HepG2 (cell line): ENCODE measurements around the gene MYBPC3.

ENCODE experiments used
- DNMT1 ChIP-seq: sonication (generic); formaldehyde crosslinking; IDR thresholded peaks from 2 replicates; pipeline ENCODE4 v1.5.1; 2020; ENCODE audit warnings: mild to moderate bottlenecking, missing genetic modification reagents
- EZH2 ChIP-seq: conservative IDR thresholded peaks from 2 replicates; pipeline ENCODE4 v1.6.1; 2012; ENCODE audit warnings: mild to moderate bottlenecking, low read depth, low read length, moderate library complexity
- KDM4B ChIP-seq: sonication (generic); formaldehyde crosslinking; IDR thresholded peaks from 2 replicates; pipeline ENCODE4 v1.4.0; 2020; ENCODE audit warnings: missing genetic modification reagents
- RAD21 ChIP-seq: fragments of 450-650 bp; formaldehyde crosslinking; IDR thresholded peaks from 2 replicates; pipeline ENCODE4 v1.5.0; 2020; ENCODE audit warnings: mild to moderate bottlenecking
- RFX5 ChIP-seq: IDR thresholded peaks from 2 replicates; pipeline ENCODE4 v1.6.1; 2011; ENCODE audit warnings: low read depth, low read length, improper control_type of control experiment
- RNF2 ChIP-seq: fragments of 450-650 bp; conservative IDR thresholded peaks from 2 replicates; pipeline ENCODE4 v1.6.1; 2016; ENCODE audit warnings: low read depth
- SUZ12 ChIP-seq: fragments of 150-350 bp; IDR thresholded peaks from 2 replicates; pipeline ENCODE4 v1.6.1; 2014; ENCODE audit warnings: low read depth, low read length
- ZFP41 ChIP-seq: sonication (generic); formaldehyde crosslinking; IDR thresholded peaks from 2 replicates; pipeline ENCODE4 v1.4.0; 2020; ENCODE audit warnings: mild to moderate bottlenecking, missing genetic modification reagents, borderline replicate concordance
- ZKSCAN1 ChIP-seq: fragments of 150-350 bp; IDR thresholded peaks from 2 replicates; pipeline ENCODE4 v1.6.1; 2014; ENCODE audit warnings: low read length
- ZNF839 ChIP-seq: sonication (generic); formaldehyde crosslinking; IDR thresholded peaks from 2 replicates; pipeline ENCODE4 v1.4.0; 2020; ENCODE audit warnings: missing genetic modification reagents, mild to moderate bottlenecking, borderline replicate concordance
- TF ChIP-seq, protein P1 (sequence below): sonication (generic); formaldehyde crosslinking; conservative IDR thresholded peaks from 2 replicates; pipeline ENCODE4 v1.5.0; 2020; ENCODE audit warnings: missing genetic modification reagents
- TF ChIP-seq, protein P2 (sequence below): sonication (generic); formaldehyde crosslinking; IDR thresholded peaks from 2 replicates; pipeline ENCODE4 v1.5.0; 2020; ENCODE audit warnings: mild to moderate bottlenecking, missing genetic modification reagents, moderate library complexity

- TF ChIP-seq RNF2 (no peak), ZFP41 (CRISPR knock-in tag) (no peak), KDM4B (no peak), DNMT1 (no peak), ZKSCAN1 (no peak), RAD21 (CRISPR knock-in tag) (no peak), EZH2 (no peak), SUZ12 (no peak), RFX5 (no peak), ZNF839 (CRISPR knock-in tag) (no peak)
- TF ChIP-seq, protein P1, sequence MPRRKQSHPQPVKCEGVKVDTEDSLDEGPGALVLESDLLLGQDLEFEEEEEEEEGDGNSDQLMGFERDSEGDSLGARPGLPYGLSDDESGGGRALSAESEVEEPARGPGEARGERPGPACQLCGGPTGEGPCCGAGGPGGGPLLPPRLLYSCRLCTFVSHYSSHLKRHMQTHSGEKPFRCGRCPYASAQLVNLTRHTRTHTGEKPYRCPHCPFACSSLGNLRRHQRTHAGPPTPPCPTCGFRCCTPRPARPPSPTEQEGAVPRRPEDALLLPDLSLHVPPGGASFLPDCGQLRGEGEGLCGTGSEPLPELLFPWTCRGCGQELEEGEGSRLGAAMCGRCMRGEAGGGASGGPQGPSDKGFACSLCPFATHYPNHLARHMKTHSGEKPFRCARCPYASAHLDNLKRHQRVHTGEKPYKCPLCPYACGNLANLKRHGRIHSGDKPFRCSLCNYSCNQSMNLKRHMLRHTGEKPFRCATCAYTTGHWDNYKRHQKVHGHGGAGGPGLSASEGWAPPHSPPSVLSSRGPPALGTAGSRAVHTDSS (CRISPR knock-in tag): no peak
- TF ChIP-seq, protein P2, sequence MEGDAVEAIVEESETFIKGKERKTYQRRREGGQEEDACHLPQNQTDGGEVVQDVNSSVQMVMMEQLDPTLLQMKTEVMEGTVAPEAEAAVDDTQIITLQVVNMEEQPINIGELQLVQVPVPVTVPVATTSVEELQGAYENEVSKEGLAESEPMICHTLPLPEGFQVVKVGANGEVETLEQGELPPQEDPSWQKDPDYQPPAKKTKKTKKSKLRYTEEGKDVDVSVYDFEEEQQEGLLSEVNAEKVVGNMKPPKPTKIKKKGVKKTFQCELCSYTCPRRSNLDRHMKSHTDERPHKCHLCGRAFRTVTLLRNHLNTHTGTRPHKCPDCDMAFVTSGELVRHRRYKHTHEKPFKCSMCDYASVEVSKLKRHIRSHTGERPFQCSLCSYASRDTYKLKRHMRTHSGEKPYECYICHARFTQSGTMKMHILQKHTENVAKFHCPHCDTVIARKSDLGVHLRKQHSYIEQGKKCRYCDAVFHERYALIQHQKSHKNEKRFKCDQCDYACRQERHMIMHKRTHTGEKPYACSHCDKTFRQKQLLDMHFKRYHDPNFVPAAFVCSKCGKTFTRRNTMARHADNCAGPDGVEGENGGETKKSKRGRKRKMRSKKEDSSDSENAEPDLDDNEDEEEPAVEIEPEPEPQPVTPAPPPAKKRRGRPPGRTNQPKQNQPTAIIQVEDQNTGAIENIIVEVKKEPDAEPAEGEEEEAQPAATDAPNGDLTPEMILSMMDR: no peak
Observed at GRCh38 chr11:47328449-47329390, 23.8 kb downstream of the MYBPC3 start.
